HepG2 (cell line): ENCODE data around the gene TSPAN3. TPM values are rescaled to one million over a fixed set of nuclear protein-coding genes. Genes with fewer than 3 reads are reported as not detected.

Experiments
- ATAC-seq: fragments of 200-7000 bp; cut with Tn5 transposase; 3 replicates; pipeline ENCODE4 v1.9.1; 2020; ENCODE audit warnings: mild to moderate bottlenecking, moderate library complexity
- BruUV-seq: library from RNA; stranded (reverse); fragments of 400-500 nt; replicated peaks from 2 replicates; lab custom pipeline; 2021; lab: Mats Ljungman, UMichigan
- CTCF ChIA-PET: fragments of 300-600 bp; formaldehyde crosslinking; extraction: SDS; loops from one replicate; lab custom pipeline; 2021; ENCODE audit warnings: low total read pairs, inconsistent platforms, low intra/inter-chr PET ratio; lab: Yijun Ruan, JAX
- POLR2A ChIA-PET: fragments of 350-600 bp; sonication (Branson Sonifier 250); formaldehyde crosslinking; loops from one replicate; lab custom pipeline; 2020; ENCODE audit warnings: antibody characterized with exemption, inconsistent platforms; lab: Yijun Ruan, JAX
- DNase-seq: peaks from one replicate; pipeline ENCODE4 v3.0.0-alpha.2; 2015; ENCODE audit warnings: low spot score
- FAIRE-seq: peaks from 3 replicates; lab custom pipeline; 2011; peaks lifted over from hg19 to GRCh38; lab: Jason Lieb, UNC
- H2AFZ ChIP-seq: one replicate; pipeline ENCODE4 v1.6.1; 2011; ENCODE audit warnings: low read length, inconsistent platforms
- H3K27ac ChIP-seq: fragments of 300-600 bp; 3 replicates; pipeline ENCODE4 v1.8.0; 2011; ENCODE audit warnings: mixed run types, mild to moderate bottlenecking, mixed read lengths, low read length, inconsistent platforms; ENCODE audit not compliant: insufficient read depth; ENCODE audit errors: extremely low read length
- H3K27me3 ChIP-seq, 2 experiments: fragments of 200-600 bp in 1 of 2; 2 replicates in 1 of 2; 3 replicates in 1 of 2; pipeline versions ENCODE4 v1.6.0 to v1.8.0; 2011; ENCODE audit warnings: low read length in 2 of 2, mild to moderate bottlenecking in 2 of 2, moderate library complexity in 2 of 2, inconsistent platforms in 1 of 2; ENCODE audit not compliant: insufficient read depth in 2 of 2, control insufficient read depth in 1 of 2
- H3K36me3 ChIP-seq, 2 experiments: fragments of 200-600 bp in 1 of 2; replicated peaks in 1 of 2; 2 replicates in 1 of 2; 3 replicates in 1 of 2; pipeline versions ENCODE4 v1.5.1 to v1.8.0; 2011; ENCODE audit warnings: low read length in 2 of 2, inconsistent platforms in 1 of 2; ENCODE audit not compliant: insufficient read depth in 2 of 2, control insufficient read depth in 1 of 2
- H3K4me1 ChIP-seq: 2 replicates; pipeline ENCODE4 v1.5.1; 2012; ENCODE audit warnings: low read length, inconsistent platforms; ENCODE audit not compliant: insufficient read depth
- H3K4me2 ChIP-seq: 2 replicates; pipeline ENCODE4 v1.6.0; 2011; ENCODE audit warnings: low read depth, low read length, inconsistent platforms
- H3K4me3 ChIP-seq, 3 experiments: fragments of 200-600 bp in 1 of 3; sonication (generic), shearing (Covaris generic) in 1 of 3; replicated peaks in 1 of 3; 2 replicates each; pipeline ENCODE4 v1.5.1; 2011 to 2016; ENCODE audit warnings: low read length in 3 of 3, inconsistent platforms in 2 of 3, low read depth in 2 of 3, mild to moderate bottlenecking in 2 of 3, control low read depth in 1 of 3, mixed read lengths in 1 of 3; ENCODE audit not compliant: insufficient read depth in 1 of 3
- H3K79me2 ChIP-seq: one replicate; pipeline ENCODE4 v1.6.1; 2011; ENCODE audit warnings: low read length, inconsistent platforms; ENCODE audit not compliant: insufficient read depth
- H3K9ac ChIP-seq: 2 replicates; pipeline ENCODE4 v1.6.0; 2011; ENCODE audit warnings: mild to moderate bottlenecking, low read depth, low read length, inconsistent platforms; ENCODE audit not compliant: insufficient read depth
- H3K9me3 ChIP-seq: 2 replicates; pipeline ENCODE4 v1.5.1; 2012; ENCODE audit warnings: mild to moderate bottlenecking, low read length
- H4K20me1 ChIP-seq: 2 replicates; pipeline ENCODE4 v1.6.0; 2011; ENCODE audit warnings: inconsistent platforms, mild to moderate bottlenecking, low read length, moderate library complexity; ENCODE audit not compliant: insufficient read depth
- AGO1 ChIP-seq: fragments of 200-400 bp; formaldehyde crosslinking; IDR thresholded peaks from 2 replicates; pipeline ENCODE4 v1.6.1; 2017; ENCODE audit warnings: mild to moderate bottlenecking, low read depth, low read length, moderate library complexity; ENCODE audit not compliant: poor library complexity, severe bottlenecking
- GRHL1 ChIP-seq: sonication (generic); formaldehyde crosslinking; conservative IDR thresholded peaks from 2 replicates; pipeline ENCODE4 v1.8.0; 2022; ENCODE audit warnings: missing genetic modification reagents
- KLF13 ChIP-seq: sonication (generic); formaldehyde crosslinking; IDR thresholded peaks from 2 replicates; pipeline ENCODE4 v1.4.0; 2020; ENCODE audit warnings: mild to moderate bottlenecking, missing genetic modification reagents
- PRMT3 ChIP-seq: sonication (generic); formaldehyde crosslinking; IDR thresholded peaks from 2 replicates; pipeline ENCODE4 v1.8.1; 2022; ENCODE audit warnings: low read depth, mild to moderate bottlenecking, moderate library complexity, missing genetic modification reagents, borderline replicate concordance
- SOX13 ChIP-seq, 3 experiments: fragments of 450-650 bp in 1 of 3; sonication (generic) in 1 of 3; formaldehyde crosslinking in 1 of 3; IDR thresholded peaks in 2 of 3; conservative IDR thresholded peaks in 1 of 3; 2 replicates each; pipeline versions ENCODE4 v1.5.0 to v1.6.1; 2016 to 2020; ENCODE audit warnings: antibody characterized with exemption in 1 of 3, mild to moderate bottlenecking in 1 of 3, missing compliant biosample characterization in 1 of 3, missing genetic modification reagents in 1 of 3, moderate library complexity in 1 of 3
- TERF1 ChIP-seq: sonication (generic); formaldehyde crosslinking; IDR thresholded peaks from 2 replicates; pipeline ENCODE4 v1.8.0; 2022; ENCODE audit warnings: mild to moderate bottlenecking, missing genetic modification reagents, moderate library complexity
- ZNF441 ChIP-seq: sonication (generic); formaldehyde crosslinking; IDR thresholded peaks from 2 replicates; pipeline ENCODE4 v1.7.0; 2021; ENCODE audit warnings: missing genetic modification reagents, borderline replicate concordance
- ZSCAN21 ChIP-seq: sonication (generic); formaldehyde crosslinking; IDR thresholded peaks from 2 replicates; pipeline ENCODE4 v1.8.0; 2022; ENCODE audit warnings: mild to moderate bottlenecking, missing genetic modification reagents, moderate library complexity, borderline replicate concordance
- WGBS: methylation state at CpG from one replicate; pipeline ENCODE4 v1.1.6; 2017; ENCODE audit warnings: low lambda C conversion rate; 5-methylcytosine and 5-hydroxymethylcytosine counted together
- in situ Hi-C: cut with HindIII; loops from 2 replicates; pipeline ENCODE4 v1.10.0; 2017; ENCODE audit warnings: low pct_unique_long_range_greater_than_20kb; ENCODE audit not compliant: extremely low pct_ligation_motif_present
- intact Hi-C: fragments of 100-400 bp; cut with micrococcal nuclease; formaldehyde crosslinking; loops from one replicate; pipeline ENCODE4 v1.10.0; 2022; ENCODE audit not compliant: unreplicated experiment
- polyA plus RNA-seq, 8 experiments: library from polyadenylated mRNA; depleted of rRNA in 3 of 8; stranded (reverse) in 7 of 8; unstranded in 1 of 8; fragments of >200 nt; fragmentation: Illumina TruSeq in 4 of 8; extraction: Trizol in 4 of 8; gene quantifications; 2 replicates each; pipeline versions ENCODE4 v1.2.1 to v1.2.3, GENCODE V29; 2011 to 2016; ENCODE audit warnings: low read depth in 4 of 8, missing spikeins in 1 of 8, mixed read lengths in 1 of 8; ENCODE audit not compliant: insufficient read depth in 1 of 8
- total RNA-seq, 5 experiments: library from RNA; depleted of rRNA; stranded (reverse); fragments of >200 nt; fragmentation: Illumina TruSeq; extraction: Trizol; gene quantifications; 2 replicates each; pipeline ENCODE4 v1.2.3, GENCODE V29; 2016; ENCODE audit warnings: low read depth in 1 of 5

The TSPAN3 gene
- total and polyA plus RNA-seq, 2 of the 13 experiments (the other 11 are each of a cell fraction or from before 2014, with no cell fraction given): 167 to 170 TPM

GRCh38 chr15:77081971-77082370, 11.1 kb upstream of the TSPAN3 start:
- H2AFZ ChIP-seq: no peak overlapping the region
- CTCF ChIA-PET: no interaction called here
- in situ Hi-C loops: no loop called here
- H4K20me1 ChIP-seq: no peaks in the 10 kb centered on the region
- H3K36me3 ChIP-seq: no peaks in the 10 kb centered on the region
- no peaks in the 10 kb centered on the region for H3K9me3 ChIP-seq
- intact Hi-C loops: no loop called here
- 0 out of 2 replicates have a peak overlapping the region, but pooled peaks have one; percentile 2 for H3K4me2 ChIP-seq
- 16% methylated on average over 5 of the region's 5 CpGs for WGBS
- H3K9ac ChIP-seq: no peak overlapping the region
- no peak for DNase-seq
- H3K4me3 ChIP-seq: no peak overlapping the region
- H3K79me2 ChIP-seq: no peaks in the 10 kb centered on the region
- 0 out of 5 replicates have a peak, but pooled peaks cover 0 to 4% of the 10 kb centered on the region in 2 experiments for H3K27me3 ChIP-seq
- H3K4me1 ChIP-seq: peaks cover 18% of the 10 kb centered on the region
- ATAC-seq: no peak
- POLR2A ChIA-PET: interaction anchor here (0.9 kb wide), 1 partner anchor 11 kb away, joined by 4 read pairs; the partner anchor contains the start of gene TSPAN3
- no peak for FAIRE-seq
- no TSS peak for BruUV-seq
- TF ChIP-seq ZSCAN21: no peak
- no peak for TF ChIP-seq ZNF441
- no peak for TF ChIP-seq TERF1 (CRISPR knock-in tag)
- no peak for TF ChIP-seq GRHL1 (CRISPR knock-in tag)
- TF ChIP-seq PRMT3 (CRISPR knock-in tag): no peak
- TF ChIP-seq SOX13 (IDR thresholded peaks at IDR 0.05): no peak
- no peak for TF ChIP-seq SOX13 (CRISPR knock-in tag; conservative IDR thresholded peaks at IDR 0.05 in 1 of 2, IDR thresholded peaks at IDR 0.05 in 1 of 2)
- TF ChIP-seq KLF13 (CRISPR knock-in tag): no peak
- no peak for TF ChIP-seq AGO1
- H3K27ac ChIP-seq: no peak overlapping the region
